ENCODE measurements around the gene STAM.

Gene STAM

GRCh38 chr10:17735166-17735941, 91.4 kb downstream of the STAM start:
- FAIRE-seq (no peak), DNase-seq (ENCODE audit: insufficient read length, low spot score) (no peak)
- TF ChIP-seq CTCF (IDR thresholded peaks at IDR 0.05; ENCODE audit: insufficient read depth, missing control alignments): no peak

GRCh38 chr10:17736223-17736622, 92.3 kb downstream of the STAM start:
- FAIRE-seq (no peak), DNase-seq (ENCODE audit: insufficient read length, low spot score) (no peak)
- TF ChIP-seq CTCF (IDR thresholded peaks at IDR 0.05; ENCODE audit: insufficient read depth, missing control alignments): no peak

- DNase-seq (ENCODE audit: insufficient read length, low spot score) (no peak), FAIRE-seq (peak; percentile 80)
- TF ChIP-seq CTCF (IDR thresholded peaks at IDR 0.05; ENCODE audit: insufficient read depth, missing control alignments): peak; percentile 79
Observed at GRCh38 chr10:17737027-17737965, 93.3 kb downstream of the STAM start.

- no peak for TF ChIP-seq CTCF (IDR thresholded peaks at IDR 0.05; ENCODE audit: insufficient read depth, missing control alignments)
- FAIRE-seq: no peak
- DNase-seq (ENCODE audit: insufficient read length, low spot score): no peak
Observed at GRCh38 chr10:17740668-17741067, 96.7 kb downstream of the STAM start.

- no peak for DNase-seq (ENCODE audit: insufficient read length, low spot score)
Observed at GRCh38 chr10:17742918-17743317, 99.0 kb downstream of the STAM start.

GRCh38 chr10:17743437-17743836, 99.5 kb downstream of the STAM start:
- TF ChIP-seq CTCF (IDR thresholded peaks at IDR 0.05; ENCODE audit: insufficient read depth, missing control alignments): no peak
- no peak for DNase-seq (ENCODE audit: insufficient read length, low spot score)
- FAIRE-seq: no peak

More at GRCh38 chr10:17742918-17743317, 99.0 kb downstream of the STAM start:
- FAIRE-seq: no peak
- peak; percentile 63 for TF ChIP-seq CTCF (IDR thresholded peaks at IDR 0.05; ENCODE audit: insufficient read depth, missing control alignments)

Measured in D721Med (cell line).